Naive B cell (primary cell): ENCODE measurements around the gene CCDC127. TPM values are rescaled to one million over a fixed set of nuclear protein-coding genes. Genes with fewer than 3 reads are reported as not detected.
"Not testable (repeated sequence)": the region's sequence is repeated elsewhere in the genome, so short reads cannot be mapped to it uniquely, and the experiment has no call there.

ENCODE experiments used
- ATAC-seq, 2 donors: fragments of 150-1000 bp; cut with Tn5 transposase; 2 replicates each; pipeline ENCODE4 v1.10.0; 2021; ENCODE audit warnings: low read depth in 2 of 2, mild to moderate bottlenecking in 2 of 2, moderate library complexity in 2 of 2
- DNase-seq: peaks from one replicate; pipeline ENCODE4 v3.0.0; 2022
- H3K27ac Mint-ChIP-seq, 6 donors: one replicate each; pipeline ENCODE4 v1.8.0; 2020 to 2022; ENCODE audit warnings: mild to moderate bottlenecking in 6 of 6, mixed read lengths in 6 of 6, moderate library complexity in 5 of 6, inconsistent platforms in 2 of 6
- H3K27me3 Mint-ChIP-seq, 3 donors: one replicate each; pipeline ENCODE4 v1.8.0; 2021 to 2022; ENCODE audit warnings: mixed read lengths in 3 of 3, mild to moderate bottlenecking in 1 of 3
- H3K36me3 Mint-ChIP-seq, 2 donors: one replicate each; pipeline ENCODE4 v1.8.0; 2020 to 2022; ENCODE audit warnings: mixed read lengths in 2 of 2, inconsistent platforms in 1 of 2, mild to moderate bottlenecking in 1 of 2
- H3K4me1 Mint-ChIP-seq, 3 donors: one replicate each; pipeline ENCODE4 v1.8.0; 2020 to 2022; ENCODE audit warnings: mixed read lengths in 3 of 3, inconsistent platforms in 1 of 3, mild to moderate bottlenecking in 1 of 3, moderate library complexity in 1 of 3
- H3K4me3 Mint-ChIP-seq, 8 donors: one replicate each; pipeline ENCODE4 v1.8.0; 2020 to 2022; ENCODE audit warnings: mild to moderate bottlenecking in 8 of 8, mixed read lengths in 8 of 8, moderate library complexity in 8 of 8, inconsistent platforms in 2 of 8
- H3K9me3 Mint-ChIP-seq, 7 donors: one replicate each; pipeline ENCODE4 v1.8.0; 2020 to 2022; ENCODE audit warnings: mixed read lengths in 7 of 7, mild to moderate bottlenecking in 5 of 7, inconsistent platforms in 2 of 7, moderate library complexity in 1 of 7
- polyA plus RNA-seq, 6 donors: library from polyadenylated mRNA; unstranded; fragments of 300-500 nt; fragmentation: Illumina TruSeq; gene quantifications; one replicate each; pipeline ENCODE4 v1.2.3, GENCODE V29; 2021; ENCODE audit warnings: low read depth in 6 of 6

Gene CCDC127
- polyA plus RNA-seq, 6 donors from 2014 or later, result 1.7 to 5.8 (median 2.5) TPM

DNA sequence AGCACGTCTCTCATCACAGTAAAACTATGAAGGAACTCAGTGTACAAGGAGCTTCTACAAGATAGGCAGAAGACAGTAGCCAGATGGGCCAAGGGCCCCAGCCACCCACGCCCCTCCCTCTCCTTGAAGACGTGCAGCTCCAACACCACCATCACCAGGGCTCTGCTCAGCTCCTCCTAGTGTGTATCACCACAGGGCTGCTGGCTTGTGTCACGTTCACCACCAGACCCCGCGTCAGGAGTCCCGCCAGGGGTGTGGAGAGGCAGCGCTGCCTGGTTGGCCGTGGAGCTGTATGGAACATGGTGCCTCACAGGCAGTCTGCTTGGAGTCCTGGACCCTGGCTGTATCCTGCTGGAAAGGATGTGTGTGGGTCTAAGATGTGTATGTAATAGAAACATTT lies 32.4 kb upstream of the CCDC127 start:
- H3K4me3 Mint-ChIP-seq, H3K9me3 Mint-ChIP-seq, ATAC-seq, DNase-seq, H3K27ac Mint-ChIP-seq, H3K4me1 Mint-ChIP-seq, H3K27me3 Mint-ChIP-seq: not testable (repeated sequence)
- peaks cover 10 to 21% of the 10 kb centered on the region in 2 donors for H3K36me3 Mint-ChIP-seq

DNA sequence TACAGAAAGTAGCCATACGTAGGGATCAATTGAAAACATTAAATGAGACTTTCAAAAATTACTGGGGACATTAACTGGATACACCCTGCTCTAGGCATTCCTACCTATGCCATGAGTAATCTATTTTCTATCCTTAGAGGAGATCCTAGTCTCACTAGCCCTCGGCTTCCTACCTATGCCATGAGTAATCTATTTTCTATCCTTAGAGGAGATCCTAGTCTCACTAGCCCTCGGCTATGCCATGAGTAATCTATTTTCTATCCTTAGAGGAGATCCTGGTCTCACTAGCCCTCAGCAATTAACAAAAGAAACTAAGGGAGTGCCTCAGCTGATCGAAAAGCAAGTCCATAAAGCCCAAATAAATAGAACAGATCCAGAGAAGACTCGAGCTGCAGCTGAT lies 27.8 kb upstream of the CCDC127 start:
- Mint-ChIP-seq H3K27ac (peak overlapping the region in 1 of 6 donors; percentile 1), H3K4me1 (peaks cover 6 to 13% (median 12%) of the 10 kb centered on the region in 3 donors), H3K36me3 (peaks cover 20 to 22% of the 10 kb centered on the region in 2 donors)
- not testable (repeated sequence) for DNase-seq, H3K9me3 Mint-ChIP-seq, H3K4me3 Mint-ChIP-seq, ATAC-seq, H3K27me3 Mint-ChIP-seq

DNA sequence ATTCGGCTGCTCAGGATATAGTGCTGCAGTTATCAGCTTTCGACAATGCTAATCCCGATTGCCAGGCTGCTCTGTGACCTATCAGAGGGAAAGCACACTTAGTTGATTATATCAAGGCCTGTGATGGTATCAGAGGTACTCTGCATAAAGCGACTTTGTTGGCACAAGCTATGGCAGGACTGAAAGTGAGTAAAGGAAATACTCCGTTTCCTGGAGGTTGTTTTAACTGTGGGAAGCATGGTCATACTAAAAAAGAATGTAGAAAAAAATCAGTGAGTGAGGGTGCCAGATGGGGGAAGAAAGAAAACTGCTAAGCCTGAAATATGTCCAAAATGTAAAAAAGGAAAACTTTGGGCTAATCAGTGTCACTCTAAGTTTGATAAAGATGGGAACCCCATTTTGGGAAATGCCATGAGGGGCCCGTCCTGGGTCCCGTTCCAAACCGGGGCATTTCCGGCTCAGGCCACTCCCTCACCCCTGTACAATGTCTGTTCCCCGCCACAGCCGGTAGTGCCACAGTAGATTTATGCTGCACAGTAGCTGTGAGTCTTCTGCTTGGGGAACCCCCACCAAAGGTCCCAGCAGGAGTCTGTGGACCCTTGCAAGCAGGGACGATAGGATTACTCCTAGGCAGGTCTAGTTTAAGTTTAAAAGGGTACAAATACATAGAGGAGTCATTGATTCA lies 25.9 kb upstream of the CCDC127 start:
- peak overlapping the region in 1 of 8 donors; percentile 45 for H3K4me3 Mint-ChIP-seq
- not testable (repeated sequence) for DNase-seq, ATAC-seq, H3K27me3 Mint-ChIP-seq, H3K9me3 Mint-ChIP-seq
- peaks cover 6 to 13% (median 12%) of the 10 kb centered on the region in 3 donors for H3K4me1 Mint-ChIP-seq
- H3K27ac Mint-ChIP-seq, result peak overlapping the region in 2 of 6 donors; percentile 47 to 75
- H3K36me3 Mint-ChIP-seq, result peaks cover 17 to 23% of the 10 kb centered on the region in 2 donors

DNA sequence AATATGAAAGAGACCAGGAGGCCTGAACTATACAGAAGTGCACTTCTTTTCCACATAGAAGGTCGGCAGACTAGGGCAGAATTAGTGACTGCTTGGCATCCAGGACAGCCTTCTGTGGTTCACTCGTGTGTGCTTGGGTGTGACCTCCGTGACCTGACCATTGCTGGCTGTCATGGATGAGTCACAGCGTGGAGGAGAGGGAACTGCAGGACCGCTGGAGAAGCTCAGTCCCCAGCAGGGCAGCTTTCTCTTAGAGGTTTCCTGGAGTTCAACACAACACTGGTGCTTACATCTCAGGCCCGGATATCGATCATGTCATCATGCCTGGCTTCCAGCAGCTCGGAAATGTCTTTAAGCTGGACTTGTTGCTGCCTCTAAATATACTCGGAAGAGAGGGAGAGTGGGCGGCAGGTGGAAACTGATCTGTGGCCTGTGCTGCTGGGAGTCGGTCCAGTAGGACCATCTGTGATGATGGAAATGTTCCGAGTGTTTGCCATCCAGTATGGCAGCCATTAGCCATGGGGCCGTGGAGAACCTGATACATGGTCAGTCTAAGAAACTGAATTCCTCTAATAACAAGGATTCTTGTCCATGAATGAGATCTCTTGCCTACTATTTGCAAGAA lies 23.2 kb upstream of the CCDC127 start:
- not testable (repeated sequence) for H3K27me3 Mint-ChIP-seq, H3K4me3 Mint-ChIP-seq, DNase-seq, ATAC-seq, H3K9me3 Mint-ChIP-seq, H3K27ac Mint-ChIP-seq
- peaks cover 6 to 13% (median 12%) of the 10 kb centered on the region in 3 donors for H3K4me1 Mint-ChIP-seq
- peaks cover 12 to 23% of the 10 kb centered on the region in 2 donors for H3K36me3 Mint-ChIP-seq

DNA sequence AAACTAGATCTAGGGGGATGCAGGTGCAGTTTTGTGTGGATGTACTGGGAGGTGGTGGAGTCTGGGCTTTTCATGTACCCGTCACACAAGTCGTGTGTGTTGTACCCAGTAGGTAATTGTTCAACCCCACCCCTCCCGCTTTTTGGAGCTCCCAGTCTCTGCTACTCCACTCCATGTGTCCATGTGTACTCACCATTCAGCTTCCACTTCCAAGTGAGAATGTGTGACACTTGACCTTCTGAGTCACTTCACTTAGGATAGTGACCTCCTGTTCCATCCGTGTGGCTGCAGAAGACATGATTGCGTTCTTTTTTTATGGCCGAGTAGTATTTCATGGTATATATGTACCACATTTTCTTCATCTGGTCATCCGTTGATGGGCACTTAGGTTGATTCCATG lies 22.6 kb upstream of the CCDC127 start:
- not testable (repeated sequence) for ATAC-seq, H3K4me3 Mint-ChIP-seq, H3K9me3 Mint-ChIP-seq, H3K27ac Mint-ChIP-seq, H3K27me3 Mint-ChIP-seq, DNase-seq
- Mint-ChIP-seq H3K36me3 (peaks cover 14 to 18% of the 10 kb centered on the region in 2 donors), H3K4me1 (peaks cover 6 to 13% (median 12%) of the 10 kb centered on the region in 3 donors)

DNA sequence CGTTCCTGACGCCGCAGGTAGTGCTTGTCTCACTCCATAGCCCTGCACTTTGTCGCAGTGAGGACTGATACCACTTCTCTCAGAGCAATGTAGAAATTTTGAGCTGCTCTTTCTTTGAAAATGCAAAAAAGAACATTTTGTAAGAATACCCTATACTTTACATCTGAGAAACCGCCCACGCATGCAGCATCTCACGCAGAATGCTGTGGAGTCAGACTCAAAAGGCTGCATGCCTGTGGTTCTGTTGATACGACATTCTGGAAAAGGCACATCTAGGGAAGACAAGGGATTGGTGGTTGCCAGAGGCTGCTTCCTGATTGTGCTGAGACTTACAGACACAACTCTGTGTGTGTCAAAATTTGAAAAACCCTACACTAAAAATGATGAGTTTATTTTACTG lies 20.0 kb upstream of the CCDC127 start:
- H3K27ac Mint-ChIP-seq, H3K27me3 Mint-ChIP-seq, H3K4me1 Mint-ChIP-seq, DNase-seq, H3K9me3 Mint-ChIP-seq, ATAC-seq, H3K4me3 Mint-ChIP-seq: not testable (repeated sequence)
- peaks cover 30 to 31% of the 10 kb centered on the region in 2 donors for H3K36me3 Mint-ChIP-seq

DNA sequence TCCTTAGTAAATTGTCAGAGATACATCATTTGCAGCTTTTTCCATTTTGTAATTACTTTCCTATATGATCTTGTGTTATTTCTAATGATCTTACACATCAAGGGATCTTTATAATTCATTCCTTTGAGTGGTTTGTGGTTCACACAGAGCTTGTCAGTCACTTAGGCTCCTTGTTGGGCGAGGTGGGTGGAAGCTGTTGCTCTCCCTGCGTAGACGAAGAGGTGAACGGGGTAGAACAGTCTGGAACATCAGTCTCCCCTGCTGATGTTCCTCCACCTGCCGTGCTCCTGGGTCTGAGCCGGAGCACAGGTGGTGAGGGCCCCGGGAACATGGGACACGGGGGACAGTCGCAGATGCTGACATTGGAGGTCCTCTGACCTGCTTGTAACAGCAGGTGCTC lies 17.6 kb upstream of the CCDC127 start:
- ATAC-seq, H3K4me3 Mint-ChIP-seq, H3K27me3 Mint-ChIP-seq, H3K9me3 Mint-ChIP-seq, H3K27ac Mint-ChIP-seq, H3K4me1 Mint-ChIP-seq, DNase-seq: not testable (repeated sequence)
- peaks cover 16 to 18% of the 10 kb centered on the region in 2 donors for H3K36me3 Mint-ChIP-seq

DNA sequence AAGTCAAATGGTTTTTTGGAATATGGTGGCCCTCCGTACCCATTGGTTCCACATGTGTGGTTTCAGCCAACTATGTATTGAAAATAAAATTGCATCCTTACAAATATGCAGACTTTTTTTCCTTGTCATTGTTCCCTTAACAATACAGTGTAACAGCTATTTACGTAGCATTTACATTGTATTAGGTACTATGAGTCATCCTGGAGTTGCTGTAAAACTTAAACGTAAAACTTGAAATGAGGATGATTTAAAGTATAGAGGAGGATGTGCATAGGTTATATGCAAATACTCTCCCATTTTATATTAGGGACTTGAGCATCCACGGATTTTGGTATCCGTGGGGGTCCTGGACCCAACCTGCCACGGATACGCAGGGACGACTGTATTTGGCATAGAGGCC lies 16.5 kb upstream of the CCDC127 start:
- Mint-ChIP-seq H3K4me1 (no peaks in the 10 kb centered on the region), H3K27ac (no peak overlapping the region), H3K36me3 (peaks cover 17 to 19% of the 10 kb centered on the region in 2 donors)

DNA sequence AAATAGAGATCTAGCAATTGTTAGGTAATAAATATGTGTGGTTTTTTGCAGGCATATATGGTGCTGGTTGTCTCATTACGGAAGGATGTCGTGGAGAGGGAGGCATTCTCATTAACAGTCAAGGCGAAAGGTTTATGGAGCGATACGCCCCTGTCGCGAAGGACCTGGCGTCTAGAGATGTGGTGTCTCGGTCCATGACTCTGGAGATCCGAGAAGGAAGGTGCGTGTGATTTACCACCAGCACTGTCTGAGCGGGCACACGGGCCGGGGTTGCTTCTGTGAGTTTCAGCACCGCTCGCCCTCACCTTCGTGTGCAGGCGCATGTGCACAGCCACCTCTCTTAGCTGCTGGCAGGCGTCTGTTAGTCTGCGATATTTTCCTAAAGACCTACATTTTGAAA lies 15.5 kb upstream of the CCDC127 start:
- H3K36me3 Mint-ChIP-seq, result peaks cover 22 to 24% of the 10 kb centered on the region in 2 donors
- H3K4me3 Mint-ChIP-seq, H3K9me3 Mint-ChIP-seq, H3K4me1 Mint-ChIP-seq, H3K27me3 Mint-ChIP-seq, ATAC-seq, DNase-seq, H3K27ac Mint-ChIP-seq: not testable (repeated sequence)

More for the DNA sequence above, 16.5 kb upstream of the CCDC127 start:
- ATAC-seq (no peak), DNase-seq (no peak)
- H3K9me3 Mint-ChIP-seq, result no peaks in the 10 kb centered on the region
- H3K4me3 Mint-ChIP-seq, result no peak overlapping the region
- H3K27me3 Mint-ChIP-seq, result no peaks in the 10 kb centered on the region

DNA sequence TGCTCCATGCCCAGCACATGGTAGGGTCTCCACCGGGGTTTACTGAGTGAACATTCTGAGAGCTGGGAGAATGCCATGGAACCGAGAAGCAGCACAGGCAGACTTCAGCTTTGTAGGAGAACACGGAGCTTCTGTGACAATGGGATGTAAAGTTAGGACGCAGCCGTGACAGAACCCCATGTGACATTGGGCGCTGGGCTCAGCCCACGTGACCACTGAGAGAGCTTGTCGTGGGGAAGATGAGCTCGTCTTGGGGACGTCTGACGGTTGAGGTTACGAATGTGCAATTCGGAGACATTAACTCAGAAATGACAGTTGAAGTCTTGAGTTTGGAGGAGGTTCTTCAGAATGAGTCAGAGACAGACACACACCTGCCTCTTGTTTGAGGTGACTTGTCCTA lies 13.7 kb upstream of the CCDC127 start:
- peaks cover 24 to 35% of the 10 kb centered on the region in 2 donors for H3K36me3 Mint-ChIP-seq
- H3K9me3 Mint-ChIP-seq, result no peaks in the 10 kb centered on the region
- H3K27ac Mint-ChIP-seq, result peak overlapping the region in 2 of 6 donors; percentile 63 to 84
- ATAC-seq, result no peak
- no peaks in the 10 kb centered on the region for H3K27me3 Mint-ChIP-seq
- no peak overlapping the region for H3K4me3 Mint-ChIP-seq
- peaks cover 0 to 6% (median 0%) of the 10 kb centered on the region in 3 donors for H3K4me1 Mint-ChIP-seq
- DNase-seq, result no peak

DNA sequence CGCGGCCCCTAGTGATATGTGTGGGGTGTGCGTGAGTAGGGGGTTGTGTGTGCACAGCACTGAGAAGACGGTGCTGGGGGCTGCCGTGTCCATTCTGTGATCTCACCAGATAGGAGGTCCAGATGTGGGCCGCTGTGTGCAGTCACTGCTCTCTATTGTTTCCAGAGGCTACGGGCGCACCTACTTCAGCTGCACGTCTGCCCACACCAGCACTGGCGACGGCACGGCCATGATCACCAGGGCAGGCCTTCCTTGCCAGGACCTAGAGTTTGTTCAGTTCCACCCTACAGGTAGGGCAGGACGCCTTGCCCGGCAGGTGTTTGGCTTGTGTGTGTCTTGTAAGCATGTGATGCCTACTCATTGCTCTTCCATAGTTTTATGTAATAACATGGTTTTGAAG lies 12.8 kb upstream of the CCDC127 start:
- H3K27ac Mint-ChIP-seq, result peak overlapping the region in 2 of 6 donors; percentile 61 to 65
- H3K9me3 Mint-ChIP-seq, result no peaks in the 10 kb centered on the region
- peaks cover 0 to 6% (median 0%) of the 10 kb centered on the region in 3 donors for H3K4me1 Mint-ChIP-seq
- no peaks in the 10 kb centered on the region for H3K27me3 Mint-ChIP-seq
- no peak overlapping the region for H3K4me3 Mint-ChIP-seq
- DNase-seq (no peak), ATAC-seq (no peak)
- H3K36me3 Mint-ChIP-seq, result peaks cover 28 to 39% of the 10 kb centered on the region in 2 donors

DNA sequence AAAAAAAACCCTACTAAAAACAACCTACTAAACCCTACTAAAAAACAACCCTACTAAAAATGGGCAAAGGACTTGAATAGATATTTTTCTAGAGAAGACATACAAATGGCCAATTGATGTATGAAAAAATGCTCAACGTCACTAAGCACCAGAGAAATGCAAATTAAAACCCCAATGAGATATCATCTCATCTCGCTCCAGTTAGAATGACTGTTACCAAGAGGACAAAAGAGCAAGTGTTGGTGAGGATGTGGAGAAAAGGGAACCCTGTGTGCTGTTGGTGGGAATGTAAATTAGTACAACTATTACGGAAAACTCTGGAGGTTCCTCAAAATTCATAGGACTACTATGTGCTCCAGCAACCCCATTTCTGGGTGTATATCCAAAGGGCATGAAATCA lies 10.9 kb upstream of the CCDC127 start:
- DNase-seq (no peak), ATAC-seq (no peak)
- Mint-ChIP-seq H3K9me3 (no peaks in the 10 kb centered on the region), H3K4me1 (peaks cover 0 to 12% (median 2%) of the 10 kb centered on the region in 3 donors), H3K4me3 (no peak overlapping the region), H3K27ac (no peak overlapping the region), H3K27me3 (no peaks in the 10 kb centered on the region), H3K36me3 (peaks cover 24 to 42% of the 10 kb centered on the region in 2 donors)

DNA sequence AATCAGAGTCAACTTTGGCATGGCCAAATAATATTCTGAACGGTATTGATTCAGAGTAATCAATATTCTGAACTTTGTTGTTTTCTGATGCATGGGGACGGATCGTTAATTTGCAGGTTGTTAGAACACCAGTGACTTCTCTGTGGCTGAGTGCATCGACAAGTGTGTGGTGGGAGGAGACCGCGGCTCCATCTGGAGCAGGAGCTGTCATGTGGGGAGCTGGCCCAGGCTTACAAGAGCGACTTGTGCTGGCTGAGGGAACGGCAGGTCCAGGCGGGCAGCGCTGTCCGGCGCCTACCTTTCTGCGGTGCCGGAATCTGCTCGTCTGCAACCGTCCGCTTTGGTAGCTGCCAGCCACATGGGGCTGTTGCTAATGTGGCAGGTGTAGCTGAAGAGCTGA lies 9.4 kb upstream of the CCDC127 start:
- DNase-seq, H3K9me3 Mint-ChIP-seq, H3K27me3 Mint-ChIP-seq, H3K4me3 Mint-ChIP-seq, ATAC-seq, H3K27ac Mint-ChIP-seq: not testable (repeated sequence)
- Mint-ChIP-seq H3K4me1 (peaks cover 10 to 21% (median 10%) of the 10 kb centered on the region in 3 donors), H3K36me3 (peaks cover 17 to 35% of the 10 kb centered on the region in 2 donors)

DNA sequence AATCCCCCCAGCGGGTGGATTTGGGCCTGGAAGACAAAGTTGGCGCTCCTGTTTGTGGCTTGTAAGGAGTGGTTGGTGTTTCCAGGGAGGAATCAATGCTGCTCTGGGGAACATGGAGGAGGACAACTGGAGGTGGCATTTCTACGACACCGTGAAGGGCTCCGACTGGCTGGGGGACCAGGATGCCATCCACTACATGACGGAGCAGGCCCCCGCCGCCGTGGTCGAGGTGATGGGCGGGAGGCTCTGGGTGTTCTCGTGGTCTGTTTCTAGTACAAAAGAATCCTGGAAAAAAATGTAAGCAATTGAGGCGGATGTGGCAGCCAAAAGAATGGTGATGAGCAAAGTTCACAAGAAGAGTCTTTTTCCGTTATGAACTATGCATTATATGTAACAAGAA lies 7.4 kb upstream of the CCDC127 start:
- Mint-ChIP-seq H3K36me3 (peaks cover 17 to 35% of the 10 kb centered on the region in 2 donors), H3K4me1 (peaks cover 26 to 28% (median 26%) of the 10 kb centered on the region in 3 donors), H3K4me3 (no peak overlapping the region), H3K9me3 (no peaks in the 10 kb centered on the region), H3K27ac (peak overlapping the region in 1 of 6 donors; percentile 79), H3K27me3 (no peaks in the 10 kb centered on the region)
- ATAC-seq (no peak), DNase-seq (no peak)
